SIG-M5 treated with dmso at 0.1 percent for 504 hours (cell line): Measurements from ENCODE around the gene USP43.

Source experiments
- DNase-seq: peaks from one replicate; lab custom pipeline; 2025; ENCODE audit not compliant: unreplicated experiment; lab: John Stamatoyannopoulos, UW

Gene USP43

GRCh38 chr17:9702914-9703780, 57.8 kb downstream of the USP43 start:
- DNase-seq: no peak

GRCh38 chr17:9703781-9704082, 58.4 kb downstream of the USP43 start:
- DNase-seq: no peak

- DNase-seq: no peak
Measured at GRCh38 chr17:9705745-9706144, 60.4 kb downstream of the USP43 start.

- no peak for DNase-seq
Measured at GRCh38 chr17:9707948-9708347, 62.6 kb downstream of the USP43 start.

- no peak for DNase-seq
Measured at GRCh38 chr17:9714801-9715200, 69.5 kb downstream of the USP43 start.

- no peak for DNase-seq
Measured at GRCh38 chr17:9715503-9716016, 70.2 kb downstream of the USP43 start.

- DNase-seq: no peak
Measured at GRCh38 chr17:9725575-9725974, 80.3 kb downstream of the USP43 start.

GRCh38 chr17:9726291-9726690, 81.0 kb downstream of the USP43 start:
- DNase-seq: no peak

GRCh38 chr17:9728005-9728404, 82.7 kb downstream of the USP43 start:
- no peak for DNase-seq

GRCh38 chr17:9728564-9728963, 83.2 kb downstream of the USP43 start:
- DNase-seq: no peak

- DNase-seq: peak; percentile 67
Measured at GRCh38 chr17:9729034-9729650, 83.8 kb downstream of the USP43 start.

- DNase-seq: no peak
Measured at GRCh38 chr17:9729735-9730420, 84.6 kb downstream of the USP43 start.

GRCh38 chr17:9750524-9750923, 105.2 kb downstream of the USP43 start:
- no peak for DNase-seq

GRCh38 chr17:9755083-9755482, 109.8 kb downstream of the USP43 start:
- DNase-seq: no peak

- no peak for DNase-seq
Measured at GRCh38 chr17:9760266-9760665, 114.9 kb downstream of the USP43 start.

- peak; percentile 57 for DNase-seq
Measured at GRCh38 chr17:9763643-9764042, 118.3 kb downstream of the USP43 start.

- no peak for DNase-seq
Measured at GRCh38 chr17:9765322-9765721, 120.0 kb downstream of the USP43 start.

- no peak for DNase-seq
Measured at GRCh38 chr17:9766970-9767369, 121.7 kb downstream of the USP43 start.

GRCh38 chr17:9767432-9767991, 122.2 kb downstream of the USP43 start:
- no peak for DNase-seq

GRCh38 chr17:9768381-9768934, 123.1 kb downstream of the USP43 start:
- DNase-seq: peak; percentile 38

GRCh38 chr17:9769036-9769695, 123.8 kb downstream of the USP43 start:
- DNase-seq: no peak
